ENCODE measurements around the gene MACROD2.

- TF ChIP-seq POLR2A (IDR thresholded peaks at IDR 0.05) (no peak), CTCF (IDR thresholded peaks at IDR 0.05) (no peak), POLR2AphosphoS5 (IDR thresholded peaks at IDR 0.05) (no peak)
Observed at GRCh38 chr20:16078172-16078898, 2083.0 kb downstream of the MACROD2 start.
